Measurements from ENCODE around the gene ENTPD5.

The ENTPD5 gene

GRCh38 chr14:73988065-73988464, 31.0 kb downstream of the ENTPD5 start:
- TF ChIP-seq, protein P1, sequence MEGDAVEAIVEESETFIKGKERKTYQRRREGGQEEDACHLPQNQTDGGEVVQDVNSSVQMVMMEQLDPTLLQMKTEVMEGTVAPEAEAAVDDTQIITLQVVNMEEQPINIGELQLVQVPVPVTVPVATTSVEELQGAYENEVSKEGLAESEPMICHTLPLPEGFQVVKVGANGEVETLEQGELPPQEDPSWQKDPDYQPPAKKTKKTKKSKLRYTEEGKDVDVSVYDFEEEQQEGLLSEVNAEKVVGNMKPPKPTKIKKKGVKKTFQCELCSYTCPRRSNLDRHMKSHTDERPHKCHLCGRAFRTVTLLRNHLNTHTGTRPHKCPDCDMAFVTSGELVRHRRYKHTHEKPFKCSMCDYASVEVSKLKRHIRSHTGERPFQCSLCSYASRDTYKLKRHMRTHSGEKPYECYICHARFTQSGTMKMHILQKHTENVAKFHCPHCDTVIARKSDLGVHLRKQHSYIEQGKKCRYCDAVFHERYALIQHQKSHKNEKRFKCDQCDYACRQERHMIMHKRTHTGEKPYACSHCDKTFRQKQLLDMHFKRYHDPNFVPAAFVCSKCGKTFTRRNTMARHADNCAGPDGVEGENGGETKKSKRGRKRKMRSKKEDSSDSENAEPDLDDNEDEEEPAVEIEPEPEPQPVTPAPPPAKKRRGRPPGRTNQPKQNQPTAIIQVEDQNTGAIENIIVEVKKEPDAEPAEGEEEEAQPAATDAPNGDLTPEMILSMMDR (IDR thresholded peaks at IDR 0.05; ENCODE audit: low read depth, low read length, missing control alignments) = no peak
- H3K4me3 ChIP-seq (ENCODE audit: low read depth, low read length) = no peak overlapping the region
- no peak overlapping the region for H3K27ac ChIP-seq
- H3K27me3 ChIP-seq (replicated peaks) = no peaks in the 10 kb centered on the region
- no peak for DNase-seq
- peaks cover 12% of the 10 kb centered on the region for H3K36me3 ChIP-seq (replicated peaks)
- in situ Hi-C loops (cut with HindIII; ENCODE audit: low pct_ligation_motif_present, low sequenced_read_pairs) = no loop called here

DNA sequence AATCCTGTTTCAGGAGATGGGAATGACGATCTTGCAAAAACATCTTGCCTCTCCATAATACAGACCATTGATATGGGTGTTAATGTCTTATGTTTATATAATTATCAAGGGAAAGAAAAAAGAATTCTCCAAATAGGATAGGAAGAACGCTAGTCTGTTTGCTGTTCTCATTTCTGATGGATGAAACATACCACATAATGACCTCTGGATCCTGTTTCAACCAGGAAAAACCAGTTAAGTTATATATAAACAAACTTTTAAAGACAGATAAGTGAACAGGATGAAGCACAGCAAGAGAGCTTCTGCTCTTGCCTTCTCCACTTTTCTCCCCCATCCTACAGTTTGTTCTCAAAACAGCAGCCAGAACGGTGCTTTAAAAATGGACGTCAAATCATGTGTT, 41.2 kb downstream of the ENTPD5 start:
- Histone ChIP-seq H3K4me3 (ENCODE audit: low read depth, low read length) (no peak overlapping the region), H3K36me3 (replicated peaks) (peaks cover 2% of the 10 kb centered on the region), H3K27ac (no peak overlapping the region), H3K27me3 (replicated peaks) (no peaks in the 10 kb centered on the region)
- in situ Hi-C loops (cut with HindIII; ENCODE audit: low pct_ligation_motif_present, low sequenced_read_pairs) = no loop called here
- DNase-seq = peak; percentile 25
- TF ChIP-seq, protein P1 (IDR thresholded peaks at IDR 0.05; ENCODE audit: low read depth, low read length, missing control alignments) = no peak

DNA sequence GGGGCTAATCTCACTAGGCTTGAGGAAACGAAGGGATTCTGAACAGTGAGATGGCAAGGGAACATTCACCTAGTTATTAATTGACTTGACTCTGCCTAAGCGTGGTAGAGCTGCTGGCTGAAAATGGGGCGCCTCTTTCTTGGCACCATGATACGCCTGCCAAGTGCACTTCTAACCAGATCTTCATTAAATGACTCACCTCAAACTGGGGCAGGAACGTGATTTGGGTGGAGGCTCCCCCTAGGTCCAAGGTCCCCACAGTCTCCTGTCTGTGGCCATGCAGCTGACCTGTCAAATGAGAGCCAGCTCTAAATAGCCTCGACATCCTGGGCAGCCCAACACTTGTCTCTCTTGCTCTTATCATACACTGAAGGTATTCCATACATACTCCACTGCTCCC, 43.0 kb downstream of the ENTPD5 start:
- in situ Hi-C loops (cut with HindIII; ENCODE audit: low pct_ligation_motif_present, low sequenced_read_pairs) = no loop called here
- no peak for DNase-seq
- Histone ChIP-seq H3K36me3 (replicated peaks) (peaks cover 2% of the 10 kb centered on the region), H3K27ac (no peak overlapping the region), H3K27me3 (replicated peaks) (no peaks in the 10 kb centered on the region), H3K4me3 (ENCODE audit: low read depth, low read length) (no peak overlapping the region)
- TF ChIP-seq, protein P1 (IDR thresholded peaks at IDR 0.05; ENCODE audit: low read depth, low read length, missing control alignments) = no peak

GRCh38 chr14:73973497-73973896, 45.6 kb downstream of the ENTPD5 start:
- Histone ChIP-seq H3K27me3 (replicated peaks) (no peaks in the 10 kb centered on the region), H3K27ac (no peak overlapping the region), H3K4me3 (ENCODE audit: low read depth, low read length) (no peak overlapping the region), H3K36me3 (replicated peaks) (peaks cover 6% of the 10 kb centered on the region)
- DNase-seq = no peak
- in situ Hi-C loops (cut with HindIII; ENCODE audit: low pct_ligation_motif_present, low sequenced_read_pairs) = no loop called here
- TF ChIP-seq, protein P1 (IDR thresholded peaks at IDR 0.05; ENCODE audit: low read depth, low read length, missing control alignments) = no peak

GRCh38 chr14:73968885-73969284, 50.2 kb downstream of the ENTPD5 start:
- Histone ChIP-seq H3K36me3 (replicated peaks) (peaks cover 13% of the 10 kb centered on the region), H3K27me3 (replicated peaks) (no peaks in the 10 kb centered on the region), H3K4me3 (ENCODE audit: low read depth, low read length) (no peak overlapping the region), H3K27ac (no peak overlapping the region)
- TF ChIP-seq, protein P1 (IDR thresholded peaks at IDR 0.05; ENCODE audit: low read depth, low read length, missing control alignments) = no peak
- no peak for DNase-seq
- in situ Hi-C loops (cut with HindIII; ENCODE audit: low pct_ligation_motif_present, low sequenced_read_pairs) = no loop called here

DNA sequence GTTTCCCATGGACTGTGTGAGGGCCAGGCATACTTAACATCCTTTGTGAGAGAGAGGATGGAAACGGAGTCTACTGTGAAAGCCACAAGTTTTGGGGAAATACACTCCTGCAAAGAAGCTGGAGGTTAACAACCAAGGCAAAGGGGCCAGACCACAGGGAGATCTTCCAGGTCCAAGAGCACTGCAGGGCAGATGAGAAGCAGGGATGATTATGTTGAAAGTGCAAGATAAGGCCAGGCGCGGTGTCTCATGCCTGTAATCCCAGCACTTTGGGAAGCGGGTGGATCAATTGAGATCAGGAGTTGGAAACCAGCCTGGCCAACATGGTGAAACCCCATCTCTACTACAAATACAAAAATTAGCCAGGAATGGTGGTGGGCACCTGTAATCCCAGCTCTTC, 53.9 kb downstream of the ENTPD5 start:
- no peak overlapping the region for H3K27ac ChIP-seq
- TF ChIP-seq, protein P1 (IDR thresholded peaks at IDR 0.05; ENCODE audit: low read depth, low read length, missing control alignments) = no peak
- in situ Hi-C loops (cut with HindIII; ENCODE audit: low pct_ligation_motif_present, low sequenced_read_pairs) = no loop called here
- no peak overlapping the region for H3K4me3 ChIP-seq (ENCODE audit: low read depth, low read length)
- peaks cover 36% of the 10 kb centered on the region for H3K36me3 ChIP-seq (replicated peaks)
- DNase-seq = no peak
- H3K27me3 ChIP-seq (replicated peaks) = no peaks in the 10 kb centered on the region
